ENCODE data around the gene LMF1. TPM values are rescaled to one million over a fixed set of nuclear protein-coding genes. Genes with fewer than 3 reads are reported as not detected.

LMF1 gene
- total RNA-seq, 1 experiment from 2014 or later = 12.8 TPM

DNA sequence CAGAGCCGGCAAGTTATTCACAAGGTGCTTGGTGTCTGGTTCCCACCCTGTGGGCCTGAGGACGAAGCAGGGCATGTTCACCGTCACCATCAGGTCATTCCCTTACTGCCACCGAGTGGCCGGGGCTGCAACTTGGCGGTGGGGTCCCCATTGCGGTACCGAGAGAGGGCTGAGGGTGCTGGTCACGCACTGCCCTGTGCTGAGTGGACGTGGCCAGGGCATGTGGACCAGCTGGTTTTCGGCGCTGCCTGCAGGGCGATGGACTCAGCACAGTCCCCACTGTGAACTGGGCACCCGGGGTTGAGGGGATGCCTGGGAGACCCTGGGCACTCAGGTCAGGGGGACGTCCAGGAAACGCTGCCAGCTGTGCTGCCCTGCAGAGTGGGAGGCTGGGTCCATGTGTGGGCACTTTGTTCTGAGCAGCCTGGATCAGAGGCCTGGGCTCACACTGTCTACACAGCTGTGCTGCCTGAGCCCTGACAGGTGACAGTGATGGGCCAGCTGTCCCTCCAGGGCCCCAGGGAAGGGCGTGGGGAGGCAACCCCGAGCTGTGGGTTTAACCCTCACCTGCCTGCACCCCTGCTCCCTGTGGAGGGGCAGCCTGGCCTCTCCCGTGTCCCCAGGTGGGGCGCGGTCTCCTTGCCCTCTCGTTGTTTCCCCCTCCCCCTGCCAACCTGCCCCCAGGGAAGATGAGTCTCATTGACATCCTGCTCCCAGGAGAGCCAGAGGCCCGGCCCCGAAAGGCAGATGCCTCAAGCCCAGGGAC is 131.0 kb downstream of the LMF1 start:
- POLR2A ChIA-PET = no interaction called here
- H3K9me3 ChIP-seq (ENCODE audit: control insufficient read depth in 1 of 2, insufficient read depth in 1 of 2, low read depth in 1 of 2, low read length in 2 of 2) = peaks cover 0 to 20% of the 10 kb centered on the region in 2 experiments; a peak in 2 of 4 replicates
- TF ChIP-seq YY1 (IDR thresholded peaks at IDR 0.05; ENCODE audit: extremely low read depth, insufficient replicate concordance, low read depth, low read length) (no peak), ELF1 (IDR thresholded peaks at IDR 0.05; ENCODE audit: borderline replicate concordance, low read depth) (no peak), FOSL1 (IDR thresholded peaks at IDR 0.05; ENCODE audit: low read depth) (no peak), ZNF274 (IDR thresholded peaks at IDR 0.05; ENCODE audit: low read depth, low read length) (no peak), TCF7L2 (IDR thresholded peaks at IDR 0.05; ENCODE audit: borderline replicate concordance, extremely low read depth, insufficient read depth, insufficient read length) (no peak), EZH2 (IDR thresholded peaks at IDR 0.05) (no peak), EGR1 (IDR thresholded peaks at IDR 0.05; ENCODE audit: low read depth) (no peak), POLR2AphosphoS5 (IDR thresholded peaks at IDR 0.05; ENCODE audit: low read depth, low read length) (no peak), SIN3A (IDR thresholded peaks at IDR 0.05; ENCODE audit: low read depth) (no peak), CEBPB (IDR thresholded peaks at IDR 0.05; ENCODE audit: low read depth) (no peak), POLR2A (IDR thresholded peaks at IDR 0.05; ENCODE audit: borderline replicate concordance, extremely low read depth, insufficient read depth, insufficient read length) (no peak), JUND (IDR thresholded peaks at IDR 0.05) (no peak), ATF3 (IDR thresholded peaks at IDR 0.05) (no peak), SRF (IDR thresholded peaks at IDR 0.05; ENCODE audit: low read depth) (no peak), CBX3 (IDR thresholded peaks at IDR 0.05; ENCODE audit: low read depth) (no peak), EZH2phosphoT487 (IDR thresholded peaks at IDR 0.05; ENCODE audit: borderline replicate concordance) (no peak), SP1 (IDR thresholded peaks at IDR 0.05; ENCODE audit: low read depth) (no peak)
- TF ChIP-seq, protein P1, sequence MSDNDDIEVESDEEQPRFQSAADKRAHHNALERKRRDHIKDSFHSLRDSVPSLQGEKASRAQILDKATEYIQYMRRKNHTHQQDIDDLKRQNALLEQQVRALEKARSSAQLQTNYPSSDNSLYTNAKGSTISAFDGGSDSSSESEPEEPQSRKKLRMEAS (IDR thresholded peaks at IDR 0.05) = no peak
- TF ChIP-seq, protein P2, sequence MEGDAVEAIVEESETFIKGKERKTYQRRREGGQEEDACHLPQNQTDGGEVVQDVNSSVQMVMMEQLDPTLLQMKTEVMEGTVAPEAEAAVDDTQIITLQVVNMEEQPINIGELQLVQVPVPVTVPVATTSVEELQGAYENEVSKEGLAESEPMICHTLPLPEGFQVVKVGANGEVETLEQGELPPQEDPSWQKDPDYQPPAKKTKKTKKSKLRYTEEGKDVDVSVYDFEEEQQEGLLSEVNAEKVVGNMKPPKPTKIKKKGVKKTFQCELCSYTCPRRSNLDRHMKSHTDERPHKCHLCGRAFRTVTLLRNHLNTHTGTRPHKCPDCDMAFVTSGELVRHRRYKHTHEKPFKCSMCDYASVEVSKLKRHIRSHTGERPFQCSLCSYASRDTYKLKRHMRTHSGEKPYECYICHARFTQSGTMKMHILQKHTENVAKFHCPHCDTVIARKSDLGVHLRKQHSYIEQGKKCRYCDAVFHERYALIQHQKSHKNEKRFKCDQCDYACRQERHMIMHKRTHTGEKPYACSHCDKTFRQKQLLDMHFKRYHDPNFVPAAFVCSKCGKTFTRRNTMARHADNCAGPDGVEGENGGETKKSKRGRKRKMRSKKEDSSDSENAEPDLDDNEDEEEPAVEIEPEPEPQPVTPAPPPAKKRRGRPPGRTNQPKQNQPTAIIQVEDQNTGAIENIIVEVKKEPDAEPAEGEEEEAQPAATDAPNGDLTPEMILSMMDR (IDR thresholded peaks at IDR 0.05 in 2 of 3, conservative IDR thresholded peaks at IDR 0.05 in 1 of 3; ENCODE audit: borderline replicate concordance in 1 of 3, insufficient read depth in 1 of 3, low read depth in 2 of 3, low read length in 2 of 3) = no peak
- TF ChIP-seq, protein P3, sequence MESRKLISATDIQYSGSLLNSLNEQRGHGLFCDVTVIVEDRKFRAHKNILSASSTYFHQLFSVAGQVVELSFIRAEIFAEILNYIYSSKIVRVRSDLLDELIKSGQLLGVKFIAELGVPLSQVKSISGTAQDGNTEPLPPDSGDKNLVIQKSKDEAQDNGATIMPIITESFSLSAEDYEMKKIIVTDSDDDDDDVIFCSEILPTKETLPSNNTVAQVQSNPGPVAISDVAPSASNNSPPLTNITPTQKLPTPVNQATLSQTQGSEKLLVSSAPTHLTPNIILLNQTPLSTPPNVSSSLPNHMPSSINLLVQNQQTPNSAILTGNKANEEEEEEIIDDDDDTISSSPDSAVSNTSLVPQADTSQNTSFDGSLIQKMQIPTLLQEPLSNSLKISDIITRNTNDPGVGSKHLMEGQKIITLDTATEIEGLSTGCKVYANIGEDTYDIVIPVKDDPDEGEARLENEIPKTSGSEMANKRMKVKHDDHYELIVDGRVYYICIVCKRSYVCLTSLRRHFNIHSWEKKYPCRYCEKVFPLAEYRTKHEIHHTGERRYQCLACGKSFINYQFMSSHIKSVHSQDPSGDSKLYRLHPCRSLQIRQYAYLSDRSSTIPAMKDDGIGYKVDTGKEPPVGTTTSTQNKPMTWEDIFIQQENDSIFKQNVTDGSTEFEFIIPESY (IDR thresholded peaks at IDR 0.05; ENCODE audit: extremely low read depth, insufficient replicate concordance, low read length) = no peak
- no peaks in the 10 kb centered on the region for H3K79me2 ChIP-seq (ENCODE audit: insufficient read depth, low read length)
- BruUV-seq (replicated peaks) = no TSS peak
- no peaks in the 10 kb centered on the region for H3K9me2 ChIP-seq (ENCODE audit: insufficient read depth)
- no peak overlapping the region for H2AFZ ChIP-seq (ENCODE audit: low read depth, low read length, poor library complexity, severe bottlenecking)
- DNase-seq (ENCODE audit: low read depth, low spot score) = no peak
- H3K36me3 ChIP-seq (ENCODE audit: control insufficient read depth in 1 of 2, insufficient read depth in 2 of 2, low read length in 2 of 2) = no peaks in the 10 kb centered on the region
- H3K4me2 ChIP-seq (ENCODE audit: low read length) = no peak overlapping the region
- RAD21 ChIA-PET (ENCODE audit: low non-redundant PET in 1 of 2, low total read pairs in 2 of 2, uncharacterized antibody in 2 of 2, unreplicated experiment in 2 of 2) = no interaction called here
- no peaks in the 10 kb centered on the region for H3K27me3 ChIP-seq (ENCODE audit: insufficient read depth, low read length)
- no peaks in the 10 kb centered on the region for H3K4me1 ChIP-seq (ENCODE audit: control insufficient read depth in 1 of 2, insufficient read depth in 2 of 2, low read length in 2 of 2)
- H3K27ac ChIP-seq (ENCODE audit: low read depth, low read length) = no peak overlapping the region
- H3K4me3 ChIP-seq (replicated peaks in 1 of 2; ENCODE audit: low read depth in 1 of 2, low read length in 2 of 2) = no peak overlapping the region
- CTCF ChIA-PET = no interaction called here
- H3K9ac ChIP-seq (ENCODE audit: low read length) = no peak overlapping the region
- H4K20me1 ChIP-seq (ENCODE audit: insufficient read depth) = no peaks in the 10 kb centered on the region
- intact Hi-C loops (cut with micrococcal nuclease) = no loop called here
- no peak for ATAC-seq

Measured in HCT116 (cell line).